ENCODE data around the gene PRRC2B.
"Not testable (repeated sequence)": the region's sequence is repeated elsewhere in the genome, so short reads cannot be mapped to it uniquely, and the experiment has no call there.

Gene PRRC2B

DNA sequence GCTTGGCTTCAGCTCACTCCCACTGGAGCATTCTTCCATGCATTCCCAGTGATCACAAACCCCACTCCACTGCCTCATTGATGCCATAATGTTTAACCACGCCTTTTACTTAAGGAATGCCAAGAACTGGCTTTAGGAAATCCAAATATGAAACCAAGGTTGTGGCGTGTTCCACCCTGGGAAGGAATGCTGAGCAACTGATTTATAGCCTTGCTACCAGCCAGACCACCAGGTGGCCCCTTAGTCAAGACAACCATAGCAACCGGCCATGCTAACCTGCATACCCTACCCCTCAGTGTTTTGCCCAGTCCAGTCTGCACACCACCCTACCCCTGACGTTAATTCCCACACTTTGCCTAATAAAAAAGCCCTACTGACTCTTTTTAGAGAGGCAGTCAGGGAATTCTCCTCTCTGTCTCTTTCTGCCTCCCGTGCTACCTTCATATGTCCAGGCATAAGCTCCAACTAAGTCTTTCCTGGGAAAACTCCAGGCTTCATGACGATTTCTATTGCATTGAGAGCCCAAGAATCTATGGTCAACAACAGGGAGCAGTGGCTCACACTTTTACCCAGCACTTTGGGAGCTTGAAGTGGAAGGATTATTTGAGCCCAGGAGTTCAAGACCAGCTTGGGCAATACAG is 27.0 kb upstream of the PRRC2B start:
- peak; percentile 38 for DNase-seq
- no peak overlapping the region for H3K4me3 ChIP-seq (ENCODE audit: low read depth, low read length)
- H3K27ac ChIP-seq = no peak overlapping the region
- peak; percentile 73 for TF ChIP-seq CTCF (IDR thresholded peaks at IDR 0.05; ENCODE audit: low read depth, low read length, missing control alignments)
- H3K27me3 ChIP-seq (replicated peaks) = no peaks in the 10 kb centered on the region
- H3K36me3 ChIP-seq (replicated peaks) = no peaks in the 10 kb centered on the region
- in situ Hi-C loops (cut with HindIII; ENCODE audit: low pct_ligation_motif_present, low sequenced_read_pairs) = no loop called here

- DNase-seq = no peak
- TF ChIP-seq CTCF (IDR thresholded peaks at IDR 0.05; ENCODE audit: low read depth, low read length, missing control alignments) = no peak
- Histone ChIP-seq H3K27me3 (replicated peaks) (no peaks in the 10 kb centered on the region), H3K36me3 (replicated peaks) (no peaks in the 10 kb centered on the region), H3K4me3 (ENCODE audit: low read depth, low read length) (no peak overlapping the region), H3K27ac (no peak overlapping the region)
- in situ Hi-C loops (cut with HindIII; ENCODE audit: low pct_ligation_motif_present, low sequenced_read_pairs) = no loop called here
These were observed 26.4 kb upstream of the PRRC2B start for GRCh38 chr9:131367450-131367849.

DNA sequence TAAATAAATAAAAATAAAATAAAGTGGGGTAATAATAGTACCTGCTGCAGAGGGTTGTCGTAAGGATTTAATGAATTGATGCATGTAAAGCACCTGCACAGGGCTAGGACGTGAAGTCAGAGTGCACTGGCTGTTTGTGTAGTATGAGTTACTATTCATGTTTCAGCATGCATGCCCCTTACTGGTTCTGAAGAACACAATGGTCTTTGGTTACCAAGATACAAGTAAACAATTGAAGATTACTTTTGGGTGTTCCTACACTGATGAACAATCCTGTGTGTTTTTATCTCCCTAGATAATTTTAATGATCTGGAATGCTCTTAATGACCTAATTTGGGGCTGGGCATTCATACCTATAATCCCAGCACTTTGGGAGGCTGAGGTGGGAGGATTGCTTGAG is 23.2 kb upstream of the PRRC2B start:
- no peak for DNase-seq
- Histone ChIP-seq H3K27me3 (replicated peaks) (no peaks in the 10 kb centered on the region), H3K36me3 (replicated peaks) (no peaks in the 10 kb centered on the region), H3K4me3 (ENCODE audit: low read depth, low read length) (no peak overlapping the region), H3K27ac (no peak overlapping the region)
- TF ChIP-seq CTCF (IDR thresholded peaks at IDR 0.05; ENCODE audit: low read depth, low read length, missing control alignments) = no peak
- in situ Hi-C loops (cut with HindIII; ENCODE audit: low pct_ligation_motif_present, low sequenced_read_pairs) = no loop called here

DNA sequence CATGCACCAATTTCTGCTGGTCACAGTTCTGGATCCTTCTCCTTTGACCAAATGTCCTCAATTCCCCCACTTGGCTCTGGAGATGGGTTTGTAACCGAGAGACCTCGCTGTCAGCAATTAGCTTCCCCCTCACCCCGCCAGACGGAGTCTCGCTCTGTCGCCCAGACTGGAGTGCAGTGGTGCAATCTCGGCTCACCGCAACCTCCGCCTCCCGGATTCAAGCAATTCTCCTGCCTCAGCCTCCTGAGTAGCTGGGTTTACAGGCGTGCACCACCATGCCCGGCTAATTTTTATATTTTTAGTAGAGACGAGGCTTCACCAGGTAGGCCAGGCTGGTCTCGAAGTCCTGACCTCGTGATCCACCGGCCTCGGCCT is 21.3 kb upstream of the PRRC2B start:
- DNase-seq; H3K27me3 ChIP-seq (replicated peaks); H3K36me3 ChIP-seq (replicated peaks); in situ Hi-C loops (cut with HindIII; ENCODE audit: low pct_ligation_motif_present, low sequenced_read_pairs): not testable (repeated sequence)
- Histone ChIP-seq H3K27ac (peak overlapping the region; percentile 51), H3K4me3 (ENCODE audit: low read depth, low read length) (peak overlapping the region; percentile 72)

GRCh38 chr9:131374638-131375037 is 19.2 kb upstream of the PRRC2B start:
- H3K27me3 ChIP-seq (replicated peaks); H3K4me3 ChIP-seq (ENCODE audit: low read depth, low read length); in situ Hi-C loops (cut with HindIII; ENCODE audit: low pct_ligation_motif_present, low sequenced_read_pairs); H3K27ac ChIP-seq; H3K36me3 ChIP-seq (replicated peaks); DNase-seq: not testable (repeated sequence)

- Histone ChIP-seq H3K27ac (no peak overlapping the region), H3K4me3 (ENCODE audit: low read depth, low read length) (no peak overlapping the region), H3K27me3 (replicated peaks) (no peaks in the 10 kb centered on the region), H3K36me3 (replicated peaks) (no peaks in the 10 kb centered on the region)
- in situ Hi-C loops (cut with HindIII; ENCODE audit: low pct_ligation_motif_present, low sequenced_read_pairs) = no loop called here
- no peak for DNase-seq
- no peak for TF ChIP-seq CTCF (IDR thresholded peaks at IDR 0.05; ENCODE audit: low read depth, low read length, missing control alignments)
These were observed 14.8 kb upstream of the PRRC2B start for GRCh38 chr9:131379056-131379455.

All from brain microvascular endothelial cell (primary cell).